Glutamatergic neuron (in vitro differentiated cells): ENCODE results near the gene BABAM2. TPM values are rescaled to one million over a fixed set of nuclear protein-coding genes. Genes with fewer than 3 reads are reported as not detected.

Experiments
- DNase-seq: peaks from one replicate; pipeline ENCODE4 v3.0.0; 2022
- H3K27ac Mint-ChIP-seq: one replicate; pipeline ENCODE4 v1.8.0; 2020; ENCODE audit warnings: mild to moderate bottlenecking, mixed read lengths, inconsistent platforms; ENCODE audit not compliant: unreplicated experiment
- H3K27me3 Mint-ChIP-seq: one replicate; pipeline ENCODE4 v1.8.0; 2020; ENCODE audit warnings: mild to moderate bottlenecking, moderate library complexity, mixed read lengths, inconsistent platforms; ENCODE audit not compliant: unreplicated experiment
- H3K36me3 Mint-ChIP-seq: one replicate; pipeline ENCODE4 v1.8.0; 2020; ENCODE audit warnings: mild to moderate bottlenecking, mixed read lengths, inconsistent platforms; ENCODE audit not compliant: unreplicated experiment
- H3K4me1 Mint-ChIP-seq: one replicate; pipeline ENCODE4 v1.8.0; 2020; ENCODE audit warnings: mild to moderate bottlenecking, low read depth, mixed read lengths, inconsistent platforms; ENCODE audit not compliant: unreplicated experiment
- H3K4me3 Mint-ChIP-seq: one replicate; pipeline ENCODE4 v1.8.0; 2020; ENCODE audit warnings: mild to moderate bottlenecking, mixed read lengths, inconsistent platforms; ENCODE audit not compliant: unreplicated experiment
- H3K9me3 Mint-ChIP-seq: one replicate; pipeline ENCODE4 v1.8.0; 2020; ENCODE audit warnings: mild to moderate bottlenecking, moderate library complexity, mixed read lengths, inconsistent platforms; ENCODE audit not compliant: unreplicated experiment
- CTCF ChIP-seq: fragments of 200-600 bp; sonication (generic); IDR thresholded peaks from one replicate; pipeline ENCODE4 v1.5.0; 2021; ENCODE audit not compliant: partially characterized antibody, unreplicated experiment
- total RNA-seq: library from RNA; stranded (reverse); fragmentation: NEBNext Ultra II Directional; extraction: Animal tissue kit (Norgen Biotek cat#: 25700); gene quantifications from one replicate; pipeline ENCODE4 v1.2.1, GENCODE V29; 2021; ENCODE audit not compliant: unreplicated experiment

Gene BABAM2
- total RNA-seq, 1 donor from 2014 or later = 29.9 TPM

DNA sequence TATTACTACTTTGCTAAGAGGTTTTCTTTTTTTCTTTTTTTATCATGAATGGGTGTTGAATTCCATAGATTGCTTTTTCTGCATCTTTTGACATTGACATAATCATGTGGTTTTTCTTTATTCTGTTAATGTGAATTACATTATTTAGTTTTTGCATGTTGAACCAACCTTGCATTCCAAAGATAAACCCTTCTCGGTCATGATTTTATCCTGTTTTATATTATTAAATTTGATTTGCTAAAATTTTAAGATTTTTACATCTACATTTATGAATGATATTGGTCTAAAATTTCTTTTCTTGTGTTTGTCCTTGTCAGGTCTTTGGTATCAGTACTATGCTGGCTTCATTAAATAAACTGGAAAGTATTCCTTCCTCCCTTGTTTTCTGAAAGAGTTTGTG lies 414.7 kb downstream of the BABAM2 start:
- no peak overlapping the region for H3K4me3 Mint-ChIP-seq
- TF ChIP-seq CTCF = no peak
- H3K4me1 Mint-ChIP-seq = no peaks in the 10 kb centered on the region
- peaks cover 7% of the 10 kb centered on the region for H3K36me3 Mint-ChIP-seq
- H3K27ac Mint-ChIP-seq = no peak overlapping the region
- DNase-seq = no peak
- peaks cover 2% of the 10 kb centered on the region for H3K9me3 Mint-ChIP-seq
- no peaks in the 10 kb centered on the region for H3K27me3 Mint-ChIP-seq

- Mint-ChIP-seq H3K4me3 (no peak overlapping the region), H3K27ac (no peak overlapping the region), H3K9me3 (no peaks in the 10 kb centered on the region), H3K27me3 (no peaks in the 10 kb centered on the region), H3K36me3 (peaks cover 7% of the 10 kb centered on the region), H3K4me1 (no peaks in the 10 kb centered on the region)
- TF ChIP-seq CTCF = no peak
- no peak for DNase-seq
These were observed 419.6 kb downstream of the BABAM2 start for GRCh38 chr2:28310107-28310506.

GRCh38 chr2:28311660-28312249 lies 421.2 kb downstream of the BABAM2 start:
- Mint-ChIP-seq H3K9me3 (no peaks in the 10 kb centered on the region), H3K4me3 (no peak overlapping the region), H3K36me3 (peaks cover 7% of the 10 kb centered on the region), H3K4me1 (no peaks in the 10 kb centered on the region), H3K27ac (no peak overlapping the region), H3K27me3 (no peaks in the 10 kb centered on the region)
- DNase-seq = no peak
- no peak for TF ChIP-seq CTCF

DNA sequence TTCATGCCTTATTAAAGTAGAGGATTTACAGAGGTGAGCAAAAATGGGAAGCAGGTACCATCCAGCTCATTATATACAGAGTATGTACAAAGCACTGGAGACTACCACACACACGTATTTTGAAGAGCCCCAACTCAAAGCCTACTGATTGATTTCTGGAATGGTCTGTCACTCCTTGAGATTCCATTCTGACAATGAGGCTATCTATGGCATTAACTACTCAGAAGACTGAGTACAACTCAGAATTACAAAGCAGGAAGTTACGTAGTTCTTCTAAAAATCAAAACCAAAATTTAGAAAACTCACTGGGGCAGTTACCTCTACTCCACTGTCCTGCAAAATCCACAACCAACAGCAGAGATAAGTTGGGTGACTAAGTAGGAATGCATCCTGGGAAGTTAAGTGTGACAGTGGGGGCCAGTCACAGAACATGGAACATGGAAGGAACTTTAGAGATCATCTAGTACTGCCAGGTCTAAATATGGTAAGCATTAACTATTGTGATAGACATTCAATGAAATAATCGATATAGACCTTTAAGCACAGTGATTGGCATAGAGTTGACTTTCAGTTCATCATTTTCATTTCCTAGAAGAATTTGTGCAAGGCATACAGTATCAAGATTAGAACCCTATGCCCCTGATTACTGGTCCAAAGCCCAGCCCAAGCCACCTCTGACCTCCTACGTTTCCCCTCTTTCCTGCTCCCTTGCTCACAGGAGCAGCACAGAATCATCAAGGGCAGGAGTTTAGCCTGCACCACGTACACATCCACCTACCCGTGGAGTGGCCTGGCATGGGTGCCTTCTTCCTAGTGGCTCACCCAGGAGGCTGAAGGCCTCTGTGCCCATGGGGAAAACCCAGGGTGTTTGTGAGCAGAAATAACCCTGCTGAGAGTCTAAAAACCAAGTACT lies 422.0 kb downstream of the BABAM2 start:
- no peak for TF ChIP-seq CTCF

More for the DNA sequence above, 422.0 kb downstream of the BABAM2 start:
- no peak for DNase-seq
- peaks cover 7% of the 10 kb centered on the region for H3K36me3 Mint-ChIP-seq
- H3K4me3 Mint-ChIP-seq = no peak overlapping the region
- no peaks in the 10 kb centered on the region for H3K9me3 Mint-ChIP-seq
- H3K4me1 Mint-ChIP-seq = no peaks in the 10 kb centered on the region
- no peaks in the 10 kb centered on the region for H3K27me3 Mint-ChIP-seq
- no peak overlapping the region for H3K27ac Mint-ChIP-seq
